NCI-H146 treated with DMSO at 0.1 percent for 48 hours (cell line): ENCODE measurements around the gene ASAH2.
"Not testable (repeated sequence)": the region's sequence is repeated elsewhere in the genome, so short reads cannot be mapped to it uniquely, and the experiment has no call there.

Source experiments
- DNase-seq: peaks from one replicate; lab custom pipeline; 2025; ENCODE audit not compliant: unreplicated experiment; lab: John Stamatoyannopoulos, UW

The ASAH2 gene

DNA sequence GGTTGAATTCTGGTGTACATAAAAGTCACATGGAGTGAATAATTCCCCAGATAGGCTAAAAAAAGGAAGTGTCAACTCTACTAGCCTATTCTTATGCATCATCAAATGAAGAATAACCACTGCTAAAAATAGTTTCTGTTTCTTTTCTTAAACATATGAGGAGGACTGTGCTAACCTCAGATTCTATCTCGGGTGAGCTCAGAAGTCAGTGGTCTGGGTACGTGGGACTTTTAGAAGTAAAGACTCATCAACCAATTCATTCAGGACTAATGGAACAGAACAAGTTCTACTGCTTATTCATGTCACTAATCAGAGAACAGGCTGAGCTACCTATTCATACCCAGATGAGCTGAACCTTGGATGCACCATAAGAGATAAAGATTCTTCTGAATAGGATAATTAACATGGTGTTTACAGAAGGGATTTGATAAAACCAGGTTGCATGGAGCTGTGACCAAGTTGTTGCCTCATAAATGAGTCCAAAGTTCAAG is 9.5 kb upstream of the ASAH2 start:
- no peak for DNase-seq

- DNase-seq, result no peak
Measured at GRCh38 chr10:50254479-50254878, 3.2 kb upstream of the ASAH2 start.

- no peak for DNase-seq
Measured at GRCh38 chr10:50250096-50250854, 1.0 kb downstream of the ASAH2 start.

- no peak for DNase-seq
Measured at GRCh38 chr10:50248598-50248997, 2.7 kb downstream of the ASAH2 start.

DNA sequence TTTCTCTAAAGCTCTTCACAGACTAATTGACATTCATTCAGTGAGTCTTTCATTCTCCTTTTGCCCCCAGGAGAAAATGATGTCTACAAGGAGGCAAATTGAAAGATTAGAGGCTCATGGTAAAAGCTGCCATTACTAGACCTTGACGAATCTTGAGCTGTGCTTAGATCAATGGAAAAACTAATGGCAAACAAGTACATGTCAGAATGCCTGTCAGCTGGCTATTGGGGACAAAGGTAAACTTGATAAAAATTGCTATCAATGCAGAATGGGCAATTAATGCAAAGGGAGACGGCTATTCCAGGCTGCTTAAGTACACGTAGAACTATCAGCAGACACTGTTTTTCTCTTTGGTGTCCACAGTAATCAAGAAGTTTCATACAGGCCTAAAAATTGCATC is 3.3 kb downstream of the ASAH2 start:
- no peak for DNase-seq

- DNase-seq, result no peak
Measured at GRCh38 chr10:50244201-50244600, 7.1 kb downstream of the ASAH2 start.

- DNase-seq, result no peak
Measured at GRCh38 chr10:50242777-50243176, 8.5 kb downstream of the ASAH2 start.

- DNase-seq, result not testable (repeated sequence)
Measured at GRCh38 chr10:50241478-50241877, 9.8 kb downstream of the ASAH2 start.

GRCh38 chr10:50234486-50234885 is 16.8 kb downstream of the ASAH2 start:
- DNase-seq, result no peak

GRCh38 chr10:50232261-50232639 is 19.1 kb downstream of the ASAH2 start:
- no peak for DNase-seq

GRCh38 chr10:50231515-50232260 is 19.6 kb downstream of the ASAH2 start:
- DNase-seq, result no peak

GRCh38 chr10:50229460-50229859 is 21.9 kb downstream of the ASAH2 start:
- no peak for DNase-seq

DNA sequence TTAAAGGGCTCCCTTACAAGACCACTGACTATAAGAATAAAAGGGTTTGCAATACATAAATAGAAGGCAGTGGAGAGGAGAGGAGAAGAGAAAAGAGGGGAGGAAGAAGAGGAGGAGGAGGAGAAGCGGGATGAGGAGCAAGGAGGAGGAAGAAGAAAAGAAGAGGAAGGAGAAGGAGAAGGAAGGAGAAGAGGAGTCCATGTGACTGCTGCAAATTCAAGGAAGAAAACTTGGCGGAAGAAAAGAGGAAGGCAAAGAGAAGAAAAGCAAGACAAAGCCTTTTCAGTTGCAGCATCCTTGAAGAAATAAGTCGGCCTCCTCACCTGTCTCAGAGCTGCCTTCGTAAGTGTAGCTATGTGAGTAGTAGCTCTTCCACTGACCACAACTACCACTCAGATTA is 22.6 kb downstream of the ASAH2 start:
- DNase-seq, result no peak

DNA sequence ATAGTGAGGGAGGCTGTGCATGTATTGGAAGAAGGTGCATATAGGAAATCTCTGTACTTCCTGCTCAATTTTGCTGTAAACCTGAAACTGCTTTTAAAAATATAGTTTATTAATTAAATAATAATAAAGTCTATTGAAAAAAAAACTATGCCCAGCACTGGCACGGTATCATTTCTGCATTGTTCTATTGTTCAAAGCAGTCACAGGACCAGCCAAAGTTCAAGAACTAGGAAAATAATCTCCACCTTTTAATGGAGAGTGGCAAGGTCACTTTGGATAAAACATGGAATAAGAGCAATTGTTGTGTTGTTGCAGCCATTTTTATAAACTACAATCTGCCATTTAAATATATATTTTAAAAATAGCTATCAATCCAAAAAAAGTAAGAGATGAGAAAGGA is 24.7 kb downstream of the ASAH2 start:
- DNase-seq, result no peak

- DNase-seq, result peak; percentile 32
Measured at GRCh38 chr10:50224330-50224952, 26.9 kb downstream of the ASAH2 start.

DNA sequence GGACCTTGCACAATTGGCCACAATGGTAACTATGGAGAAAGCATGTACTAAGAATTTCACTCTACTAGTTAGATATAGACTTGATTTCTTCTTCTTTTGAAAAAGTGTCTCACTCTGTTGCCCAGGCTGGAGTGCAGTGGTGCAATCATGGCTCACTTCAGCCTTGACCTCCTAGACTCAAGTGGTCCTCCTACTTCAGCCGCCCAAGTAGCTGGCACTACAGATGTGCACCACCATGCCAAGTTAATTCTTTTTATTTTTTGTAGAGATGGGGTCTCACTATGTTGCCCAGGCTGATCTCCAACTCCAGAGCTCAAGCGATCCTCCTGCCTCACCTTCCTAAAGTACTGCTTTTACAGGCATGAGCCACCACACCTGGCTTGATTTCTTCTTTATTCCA is 29.1 kb downstream of the ASAH2 start:
- DNase-seq, result no peak

- no peak for DNase-seq
Measured at GRCh38 chr10:50221470-50221869, 29.8 kb downstream of the ASAH2 start.

DNA sequence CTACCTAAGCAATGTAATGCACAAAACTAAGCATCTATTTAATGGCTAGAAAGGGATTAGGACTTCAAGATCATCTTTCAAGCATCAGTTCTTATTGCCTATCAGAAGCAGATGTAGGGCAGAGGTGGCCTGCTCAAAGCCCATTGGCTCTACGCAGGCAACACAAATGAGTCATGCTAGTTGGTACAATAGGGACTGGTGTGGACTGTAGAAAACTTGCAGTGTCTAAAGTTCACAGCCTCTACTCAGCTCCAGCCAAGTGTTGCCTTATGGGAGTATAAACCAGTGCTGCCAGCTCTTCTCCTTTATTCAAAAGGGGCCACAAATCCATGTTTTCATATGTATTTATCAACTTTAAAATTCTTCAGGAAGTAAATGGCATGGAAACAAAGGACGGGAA is 31.7 kb downstream of the ASAH2 start:
- DNase-seq, result no peak

DNA sequence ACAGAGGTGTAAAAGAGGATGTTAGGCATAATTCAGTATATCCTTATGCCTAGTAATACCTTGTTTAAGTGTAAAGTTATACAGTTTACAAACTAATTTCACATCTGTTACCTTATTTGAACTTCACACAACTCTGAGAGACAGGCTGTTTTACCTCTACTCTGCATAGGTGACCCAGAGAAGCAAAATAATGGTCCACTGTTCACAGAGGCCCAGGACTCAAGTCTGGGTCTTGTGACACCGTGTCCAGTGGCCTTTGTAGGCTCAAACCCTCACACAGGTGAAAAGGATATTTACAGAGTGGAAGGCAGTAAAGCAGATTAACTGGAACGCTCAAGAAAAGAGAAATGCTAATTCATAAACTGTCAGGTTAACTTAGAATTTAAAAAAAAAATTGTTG is 32.1 kb downstream of the ASAH2 start:
- no peak for DNase-seq

DNA sequence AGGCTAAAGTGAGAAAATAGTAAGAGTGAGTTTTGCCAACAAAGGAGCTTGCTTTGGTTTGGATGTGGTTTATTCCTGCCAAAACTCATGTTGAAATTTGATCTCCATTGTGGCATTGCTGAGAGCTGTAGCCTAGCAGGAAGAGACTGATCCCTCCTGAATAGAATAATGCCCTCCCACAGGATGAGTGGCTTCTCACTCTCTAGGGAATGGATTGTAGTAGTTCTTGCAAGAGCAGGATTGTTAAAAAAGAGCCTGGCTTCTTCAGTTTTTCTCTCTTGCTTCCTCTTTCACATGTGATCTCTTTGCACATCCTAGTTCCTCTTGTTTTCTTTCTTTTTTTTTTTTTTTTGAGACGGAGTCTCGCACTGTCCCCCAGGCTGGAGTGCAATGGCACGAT is 34.4 kb downstream of the ASAH2 start:
- DNase-seq, result no peak

DNA sequence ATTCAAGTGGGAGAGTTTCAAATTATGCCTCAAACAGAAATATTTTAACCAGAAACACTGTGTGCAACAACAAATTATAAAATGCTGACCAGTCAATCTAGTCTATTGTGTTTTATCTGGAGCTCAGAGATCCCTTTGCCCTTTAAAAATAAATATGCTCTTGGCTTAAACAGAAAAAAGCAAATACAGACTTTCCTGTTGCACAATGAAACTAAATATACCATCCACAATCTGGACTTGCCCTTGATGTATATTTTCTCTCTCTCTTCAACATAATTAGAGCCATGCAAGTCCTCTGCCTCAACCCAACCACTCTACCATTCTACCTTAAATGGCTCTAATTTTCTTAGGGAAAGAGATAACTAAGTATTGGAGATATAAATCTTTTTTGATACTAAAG is 34.9 kb downstream of the ASAH2 start:
- DNase-seq, result no peak

GRCh38 chr10:50211670-50212069 is 39.6 kb downstream of the ASAH2 start:
- no peak for DNase-seq
